B cell (primary cell): Measurements from ENCODE around the gene EGFR.

ENCODE experiments used
- CTCF ChIP-seq: fragments of 200-600 bp; IDR thresholded peaks from one replicate; pipeline ENCODE4 v1.8.0; 2022; ENCODE audit warnings: antibody characterized with exemption, mild to moderate bottlenecking
- EZH2 ChIP-seq: IDR thresholded peaks from 2 replicates; pipeline ENCODE4 v1.6.1; 2012; ENCODE audit warnings: borderline replicate concordance, low read depth, mild to moderate bottlenecking, moderate library complexity, low read length; ENCODE audit not compliant: insufficient read depth, poor library complexity, severe bottlenecking

- TF ChIP-seq CTCF, result no peak
- TF ChIP-seq EZH2, result no peak
These were observed 62.8 kb downstream of the EGFR start for GRCh38 chr7:55081472-55082227.
